Stomach (tissue), 9 donors: Measurements from ENCODE around the gene ELANE. TPM values are rescaled to one million over a fixed set of nuclear protein-coding genes. Genes with fewer than 3 reads are reported as not detected.

Experiments used
- DNase-seq, 2 donors: peaks; one replicate each; pipeline versions ENCODE4 v3.0.0 to v3.0.0-alpha.2; 2013 to 2019
- H3K27ac ChIP-seq, 5 donors: fragments of 200-600 bp in 4 of 5; sonication (generic) in 4 of 5; one replicate each; pipeline ENCODE4 v1.5.1; 2013 to 2019; ENCODE audit warnings: mild to moderate bottlenecking in 1 of 5, moderate library complexity in 1 of 5
- H3K27me3 ChIP-seq, 3 donors: fragments of 200-600 bp; sonication (generic); one replicate each; pipeline ENCODE4 v1.5.1; 2017 to 2019; ENCODE audit warnings: mixed run types in 1 of 3
- H3K36me3 ChIP-seq, 4 donors: fragments of 200-600 bp; sonication (generic); 1 replicate in 3 of 4; 2 replicates in 1 of 4; pipeline ENCODE4 v1.5.1; 2016 to 2019
- H3K4me1 ChIP-seq, 4 donors: fragments of 200-600 bp; sonication (generic); one replicate each; pipeline ENCODE4 v1.5.1; 2016 to 2019
- H3K4me3 ChIP-seq, 4 donors: fragments of 200-600 bp; sonication (generic) in 3 of 4; one replicate each; pipeline ENCODE4 v1.5.1; 2016 to 2019; ENCODE audit warnings: mild to moderate bottlenecking in 1 of 4
- H3K9me3 ChIP-seq, 4 donors: fragments of 200-600 bp; sonication (generic); one replicate each; pipeline ENCODE4 v1.5.1; 2016 to 2019
- CTCF ChIP-seq, 7 experiments: fragments of 450-650 bp in 4 of 7; fragments of 200-600 bp in 3 of 7; sonication (generic) in 3 of 7; IDR thresholded peaks; one replicate each; pipeline ENCODE4 v1.5.1; 2016 to 2019; ENCODE audit warnings: antibody characterized with exemption in 7 of 7, control low read depth in 2 of 7, mild to moderate bottlenecking in 1 of 7
- EP300 ChIP-seq: sonication (generic); formaldehyde crosslinking; IDR thresholded peaks from one replicate; pipeline ENCODE4 v1.6.1; 2017; ENCODE audit warnings: antibody characterized with exemption
- POLR2A ChIP-seq, 4 donors: fragments of 450-650 bp; IDR thresholded peaks; one replicate each; pipeline ENCODE4 v1.6.1; 2016; ENCODE audit warnings: antibody characterized with exemption in 4 of 4, control low read depth in 2 of 4, mild to moderate bottlenecking in 1 of 4, moderate library complexity in 1 of 4
- POLR2AphosphoS5 ChIP-seq, 3 donors: sonication (generic); formaldehyde crosslinking; IDR thresholded peaks; one replicate each; pipeline ENCODE4 v1.6.1; 2016; ENCODE audit warnings: antibody characterized with exemption in 3 of 3
- WGBS, 5 donors: extraction: QIAGEN DNeasy Blood & Tissue Kit in 3 of 5; methylation state at CpG; one replicate each; pipeline versions ENCODE4 v1.1.5 to v1.1.7; 2013 to 2018; 5-methylcytosine and 5-hydroxymethylcytosine counted together
- intact Hi-C: fragments of 100-400 bp; cut with DNase I; formaldehyde crosslinking; loops from one replicate; pipeline ENCODE4 v1.15.1; 2023; ENCODE audit warnings: low total_unique reads
- polyA plus RNA-seq, 3 donors: library from polyadenylated mRNA; stranded (reverse); fragments of 200-250 nt; gene quantifications; one replicate each; pipeline ENCODE4 v1.2.3, GENCODE V29; 2013
- total RNA-seq, 5 donors: library from RNA; depleted of rRNA; stranded (reverse); fragments of >200 nt; gene quantifications; one replicate each; pipeline versions ENCODE4 v1.1.0 to v1.2.3, GENCODE V29; 2014 to 2016
- donor health status: healthy with polysubstance abuse.
- donor health status: Bipolar disorder and iron deficiency.
- donor health status: healthy.

The ELANE gene
- total and polyA plus RNA-seq, 8 donors = 1.1 to 10.5 (median 3.2) TPM; not detected in 4

- 92 to 97% (median 96%) methylated on average over 10 of the region's 10 CpGs for WGBS, 5 donors
- Histone ChIP-seq H3K4me3 (no peak overlapping the region), H3K36me3 (peaks cover 14 to 48% (median 41%) of the 10 kb centered on the region in 4 donors), H3K27me3 (no peaks in the 10 kb centered on the region), H3K4me1 (peaks cover 5 to 37% (median 12%) of the 10 kb centered on the region in 4 donors), H3K27ac (no peak overlapping the region), H3K9me3 (no peaks in the 10 kb centered on the region)
- DNase-seq = no peak
- TF ChIP-seq POLR2A (IDR thresholded peaks at IDR 0.05) = no peak
- TF ChIP-seq POLR2AphosphoS5 (IDR thresholded peaks at IDR 0.05) = no peak
- no peak for TF ChIP-seq EP300
- TF ChIP-seq CTCF (IDR thresholded peaks at IDR 0.05) = no peak
- intact Hi-C loops = no loop called here
Measured at GRCh38 chr19:896434-896833, 44.3 kb downstream of the ELANE start.

- Histone ChIP-seq H3K36me3 (peaks cover 15 to 54% (median 47%) of the 10 kb centered on the region in 4 donors), H3K4me3 (no peak overlapping the region), H3K4me1 (peaks cover 3 to 36% (median 8%) of the 10 kb centered on the region in 4 donors), H3K9me3 (no peaks in the 10 kb centered on the region), H3K27ac (no peak overlapping the region), H3K27me3 (no peaks in the 10 kb centered on the region)
- TF ChIP-seq CTCF (IDR thresholded peaks at IDR 0.05) (no peak), POLR2A (IDR thresholded peaks at IDR 0.05) (no peak), EP300 (no peak), POLR2AphosphoS5 (IDR thresholded peaks at IDR 0.05) (no peak)
- no peak for DNase-seq
- intact Hi-C loops = no loop called here
- 90 to 96% (median 91%) methylated on average over 11 of the region's 11 CpGs for WGBS, 5 donors
Measured at GRCh38 chr19:896999-897398, 44.9 kb downstream of the ELANE start.

GRCh38 chr19:897442-898039 lies 45.4 kb downstream of the ELANE start:
- H3K4me3 ChIP-seq = no peak overlapping the region
- peaks cover 0 to 34% (median 3%) of the 10 kb centered on the region in 4 donors for H3K4me1 ChIP-seq
- H3K9me3 ChIP-seq = no peaks in the 10 kb centered on the region
- peaks cover 15 to 55% (median 51%) of the 10 kb centered on the region in 4 donors for H3K36me3 ChIP-seq
- no peak for DNase-seq
- H3K27me3 ChIP-seq = no peaks in the 10 kb centered on the region
- TF ChIP-seq EP300 = no peak
- no peak for TF ChIP-seq POLR2A (IDR thresholded peaks at IDR 0.05)
- TF ChIP-seq CTCF (IDR thresholded peaks at IDR 0.05) = no peak
- TF ChIP-seq POLR2AphosphoS5 (IDR thresholded peaks at IDR 0.05) = no peak
- intact Hi-C loops = no loop called here
- no peak overlapping the region for H3K27ac ChIP-seq
- WGBS, 5 donors = 81 to 92% (median 89%) methylated on average over 5 to 26 of the region's 26 CpGs

- intact Hi-C loops = no loop called here
- no peak overlapping the region for H3K4me3 ChIP-seq
- TF ChIP-seq EP300 (no peak), POLR2AphosphoS5 (IDR thresholded peaks at IDR 0.05) (no peak)
- H3K4me1 ChIP-seq = peaks cover 0 to 36% (median 9%) of the 10 kb centered on the region in 4 donors
- no peaks in the 10 kb centered on the region for H3K27me3 ChIP-seq
- 72 to 82% (median 78%) methylated on average over 9 to 20 of the region's 20 CpGs for WGBS, 5 donors
- H3K36me3 ChIP-seq = peaks cover 15 to 55% (median 51%) of the 10 kb centered on the region in 4 donors
- H3K27ac ChIP-seq = no peak overlapping the region
- DNase-seq = peak in 1 of 2 donors; percentile 76
- no peaks in the 10 kb centered on the region for H3K9me3 ChIP-seq
Measured at GRCh38 chr19:898663-899062, 46.6 kb downstream of the ELANE start.
